ENCODE results near the gene ZBTB8A. TPM values are rescaled to one million over a fixed set of nuclear protein-coding genes. Genes with fewer than 3 reads are reported as not detected.

The ZBTB8A gene
- total and polyA plus RNA-seq, 2 experiments from 2014 or later: 4.4 to 5.7 TPM

- TF ChIP-seq, protein P1, sequence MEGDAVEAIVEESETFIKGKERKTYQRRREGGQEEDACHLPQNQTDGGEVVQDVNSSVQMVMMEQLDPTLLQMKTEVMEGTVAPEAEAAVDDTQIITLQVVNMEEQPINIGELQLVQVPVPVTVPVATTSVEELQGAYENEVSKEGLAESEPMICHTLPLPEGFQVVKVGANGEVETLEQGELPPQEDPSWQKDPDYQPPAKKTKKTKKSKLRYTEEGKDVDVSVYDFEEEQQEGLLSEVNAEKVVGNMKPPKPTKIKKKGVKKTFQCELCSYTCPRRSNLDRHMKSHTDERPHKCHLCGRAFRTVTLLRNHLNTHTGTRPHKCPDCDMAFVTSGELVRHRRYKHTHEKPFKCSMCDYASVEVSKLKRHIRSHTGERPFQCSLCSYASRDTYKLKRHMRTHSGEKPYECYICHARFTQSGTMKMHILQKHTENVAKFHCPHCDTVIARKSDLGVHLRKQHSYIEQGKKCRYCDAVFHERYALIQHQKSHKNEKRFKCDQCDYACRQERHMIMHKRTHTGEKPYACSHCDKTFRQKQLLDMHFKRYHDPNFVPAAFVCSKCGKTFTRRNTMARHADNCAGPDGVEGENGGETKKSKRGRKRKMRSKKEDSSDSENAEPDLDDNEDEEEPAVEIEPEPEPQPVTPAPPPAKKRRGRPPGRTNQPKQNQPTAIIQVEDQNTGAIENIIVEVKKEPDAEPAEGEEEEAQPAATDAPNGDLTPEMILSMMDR (IDR thresholded peaks at IDR 0.05; ENCODE audit: low read depth, low read length): no peak
- H3K9me3 ChIP-seq (ENCODE audit: low read depth): no peaks in the 10 kb centered on the region
- H3K36me3 ChIP-seq: peaks cover 42% of the 10 kb centered on the region
- no peaks in the 10 kb centered on the region for H3K4me1 ChIP-seq (ENCODE audit: low read depth)
- H3K4me3 ChIP-seq: peak overlapping the region; percentile 74
- no peaks in the 10 kb centered on the region for H3K27me3 ChIP-seq
- H3K27ac ChIP-seq: peak overlapping the region; percentile 99
- no peak for DNase-seq (ENCODE audit: low read depth in 1 of 2, low spot score in 1 of 2)
Observed at GRCh38 chr1:32652244-32652962, 113.2 kb downstream of the ZBTB8A start.

Other genes with a start within 250 kb of the ZBTB8A start
- gene HDAC1, start 247.3 kb upstream of the ZBTB8A start, total RNA-seq: 67.6 and 76.9 TPM in 2 replicates
- gene HDAC1, start 247.3 kb upstream of the ZBTB8A start, polyA plus RNA-seq: 96.8 and 110 TPM in 2 replicates
- 263 and 317 TPM in 2 replicates for gene MARCKSL1, start 203.2 kb upstream of the ZBTB8A start, total RNA-seq
- gene MARCKSL1, start 203.2 kb upstream of the ZBTB8A start, polyA plus RNA-seq: 435 and 587 TPM in 2 replicates
- 8.6 and 12.0 TPM in 2 replicates for gene FAM229A, start 176.9 kb upstream of the ZBTB8A start, total RNA-seq
- 8.7 and 12.3 TPM in 2 replicates for gene FAM229A, start 176.9 kb upstream of the ZBTB8A start, polyA plus RNA-seq
- gene TSSK3, start 176.9 kb upstream of the ZBTB8A start, total RNA-seq: 2.3 and 8.0 TPM in 2 replicates
- gene TSSK3, start 176.9 kb upstream of the ZBTB8A start, polyA plus RNA-seq: 4.5 and 4.7 TPM in 2 replicates
- 78.7 and 79.5 TPM in 2 replicates for gene BSDC1, start 145.0 kb upstream of the ZBTB8A start, total RNA-seq
- 56.2 and 56.7 TPM in 2 replicates for gene BSDC1, start 145.0 kb upstream of the ZBTB8A start, polyA plus RNA-seq
- gene ZBTB8B, start 74.4 kb upstream of the ZBTB8A start, total RNA-seq: 1.8 and 2.1 TPM in 2 replicates
- 0.56 and 0.96 TPM in 2 replicates for gene ZBTB8B, start 74.4 kb upstream of the ZBTB8A start, polyA plus RNA-seq
- 31.7 and 37.1 TPM in 2 replicates for gene ZBTB8OS, start 111.1 kb downstream of the ZBTB8A start, total RNA-seq
- gene ZBTB8OS, start 111.1 kb downstream of the ZBTB8A start, polyA plus RNA-seq: 52.0 and 66.8 TPM in 2 replicates
- gene RBBP4, start 111.8 kb downstream of the ZBTB8A start, total RNA-seq: 275 and 279 TPM in 2 replicates
- 336 and 405 TPM in 2 replicates for gene RBBP4, start 111.8 kb downstream of the ZBTB8A start, polyA plus RNA-seq
- gene SYNC, start 163.3 kb downstream of the ZBTB8A start, total RNA-seq: 2.5 and 4.5 TPM in 2 replicates
- gene SYNC, start 163.3 kb downstream of the ZBTB8A start, polyA plus RNA-seq: 1.2 and 1.6 TPM in 2 replicates

Measured in cardiac muscle cell (in vitro differentiated cells and primary cell).